ENCODE measurements around the gene GNA12. TPM values are rescaled to one million over a fixed set of nuclear protein-coding genes. Genes with fewer than 3 reads are reported as not detected.

The GNA12 gene
- total and polyA plus RNA-seq, 10 of the 15 experiments (the other 5 are each of a cell fraction or from before 2014, with no cell fraction given), result 1.9 to 51.8 (median 12.6) TPM

DNA sequence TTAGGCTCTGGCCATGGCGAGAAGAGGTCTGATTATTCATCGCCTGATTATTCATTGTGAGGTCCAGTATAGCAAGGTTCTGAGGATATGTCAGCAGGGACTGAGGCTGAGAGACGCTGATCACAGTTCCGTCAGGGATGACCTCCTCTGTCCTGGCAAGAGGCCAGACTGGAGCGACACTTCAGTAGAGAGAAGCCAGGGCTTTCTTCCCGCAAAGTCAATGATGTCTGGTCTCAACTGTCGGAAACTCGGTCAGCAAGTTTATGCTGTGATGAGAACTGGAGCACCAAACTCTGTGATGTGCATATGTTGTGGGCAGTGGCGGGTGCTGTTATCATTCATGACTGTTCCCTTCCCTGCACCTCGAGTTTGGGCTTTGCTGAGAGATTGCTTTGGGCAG, 29.0 kb upstream of the GNA12 start (continued):
- TF ChIP-seq, protein P1, sequence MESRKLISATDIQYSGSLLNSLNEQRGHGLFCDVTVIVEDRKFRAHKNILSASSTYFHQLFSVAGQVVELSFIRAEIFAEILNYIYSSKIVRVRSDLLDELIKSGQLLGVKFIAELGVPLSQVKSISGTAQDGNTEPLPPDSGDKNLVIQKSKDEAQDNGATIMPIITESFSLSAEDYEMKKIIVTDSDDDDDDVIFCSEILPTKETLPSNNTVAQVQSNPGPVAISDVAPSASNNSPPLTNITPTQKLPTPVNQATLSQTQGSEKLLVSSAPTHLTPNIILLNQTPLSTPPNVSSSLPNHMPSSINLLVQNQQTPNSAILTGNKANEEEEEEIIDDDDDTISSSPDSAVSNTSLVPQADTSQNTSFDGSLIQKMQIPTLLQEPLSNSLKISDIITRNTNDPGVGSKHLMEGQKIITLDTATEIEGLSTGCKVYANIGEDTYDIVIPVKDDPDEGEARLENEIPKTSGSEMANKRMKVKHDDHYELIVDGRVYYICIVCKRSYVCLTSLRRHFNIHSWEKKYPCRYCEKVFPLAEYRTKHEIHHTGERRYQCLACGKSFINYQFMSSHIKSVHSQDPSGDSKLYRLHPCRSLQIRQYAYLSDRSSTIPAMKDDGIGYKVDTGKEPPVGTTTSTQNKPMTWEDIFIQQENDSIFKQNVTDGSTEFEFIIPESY (IDR thresholded peaks at IDR 0.05), result no peak

GRCh38 chr7:2872296-2872874, 28.3 kb upstream of the GNA12 start:
- Histone ChIP-seq H3K27me3 (replicated peaks in 1 of 2; ENCODE audit: control insufficient read depth in 2 of 2, insufficient read depth in 2 of 2, low read length in 1 of 2) (no peaks in the 10 kb centered on the region), H3K9me3 (replicated peaks; ENCODE audit: control insufficient read depth, insufficient read depth, low read length) (no peaks in the 10 kb centered on the region), H3K4me2 (ENCODE audit: control insufficient read depth, insufficient read depth) (no peak overlapping the region), H3K79me2 (ENCODE audit: control insufficient read depth, insufficient read depth, low read length) (no peaks in the 10 kb centered on the region), H3K4me3 (no peak overlapping the region), H3K36me3 (ENCODE audit: control insufficient read depth in 2 of 2, insufficient read depth in 2 of 2, low read length in 1 of 2) (no peaks in the 10 kb centered on the region), H4K20me1 (ENCODE audit: control insufficient read depth, insufficient read depth) (no peaks in the 10 kb centered on the region; the same call in 1 of the 2 replicates), H3K4me1 (ENCODE audit: control insufficient read depth, insufficient read depth, low read length) (peaks cover 4% of the 10 kb centered on the region; the same call in 1 of the 2 replicates), H2AFZ (ENCODE audit: control insufficient read depth, low read depth, low read length) (no peak overlapping the region), H3K27ac (ENCODE audit: control insufficient read depth, insufficient read depth) (no peak overlapping the region), H3K9ac (ENCODE audit: control insufficient read depth, insufficient read depth, low read length) (no peak overlapping the region)
- ChIA-PET SMC1A (ENCODE audit: uncharacterized antibody, unreplicated experiment) (no interaction called here), POLR2A (no interaction called here), CTCF (interaction anchor here (0.7 kb wide), 1 partner anchor 1112 kb away, joined by 3 read pairs; no protein-coding TSS in a partner anchor), RAD21 (ENCODE audit: unreplicated experiment) (no interaction called here)
- no peak for FAIRE-seq
- intact Hi-C loops (cut with micrococcal nuclease; ENCODE audit: unreplicated experiment) (no loop called here), in situ Hi-C loops (cut with MboI) (no loop called here)
- no TSS peak for BruUV-seq (replicated peaks)
- ATAC-seq, result no peak
- no peak for TF ChIP-seq ATF7 (IDR thresholded peaks at IDR 0.05; ENCODE audit: low read depth)
- TF ChIP-seq WRNIP1 (IDR thresholded peaks at IDR 0.05; ENCODE audit: borderline replicate concordance, low read depth, low read length), result no peak
- TF ChIP-seq EZH2 (IDR thresholded peaks at IDR 0.05; ENCODE audit: borderline replicate concordance, control insufficient read depth, low read depth, low read length), result no peak
- no peak for TF ChIP-seq MYC (IDR thresholded peaks at IDR 0.05; ENCODE audit: insufficient read depth, insufficient read length, insufficient replicate concordance, low read length, severe bottlenecking)
- no peak for TF ChIP-seq CEBPB (IDR thresholded peaks at IDR 0.05; ENCODE audit: borderline replicate concordance in 1 of 2, low read depth in 2 of 2, low read length in 2 of 2)
- TF ChIP-seq SUZ12 (IDR thresholded peaks at IDR 0.05; ENCODE audit: unreplicated experiment), result no peak
- TF ChIP-seq BRCA1 (IDR thresholded peaks at IDR 0.05; ENCODE audit: low read depth, low read length), result no peak
- no peak for TF ChIP-seq FOS (IDR thresholded peaks at IDR 0.05; ENCODE audit: borderline replicate concordance, extremely low read depth, insufficient read length)
- no peak for TF ChIP-seq SIX5 (IDR thresholded peaks at IDR 0.05; ENCODE audit: low read depth, low read length, severe bottlenecking)
- TF ChIP-seq, protein P2, sequence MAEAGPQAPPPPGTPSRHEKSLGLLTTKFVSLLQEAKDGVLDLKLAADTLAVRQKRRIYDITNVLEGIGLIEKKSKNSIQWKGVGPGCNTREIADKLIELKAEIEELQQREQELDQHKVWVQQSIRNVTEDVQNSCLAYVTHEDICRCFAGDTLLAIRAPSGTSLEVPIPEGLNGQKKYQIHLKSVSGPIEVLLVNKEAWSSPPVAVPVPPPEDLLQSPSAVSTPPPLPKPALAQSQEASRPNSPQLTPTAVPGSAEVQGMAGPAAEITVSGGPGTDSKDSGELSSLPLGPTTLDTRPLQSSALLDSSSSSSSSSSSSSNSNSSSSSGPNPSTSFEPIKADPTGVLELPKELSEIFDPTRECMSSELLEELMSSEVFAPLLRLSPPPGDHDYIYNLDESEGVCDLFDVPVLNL (IDR thresholded peaks at IDR 0.05; ENCODE audit: low read depth, low read length), result no peak
- no peak for TF ChIP-seq SMAD5 (IDR thresholded peaks at IDR 0.05; ENCODE audit: low read depth)
- no peak for TF ChIP-seq PML (IDR thresholded peaks at IDR 0.05; ENCODE audit: low read length)
- TF ChIP-seq MTA3 (IDR thresholded peaks at IDR 0.05; ENCODE audit: borderline replicate concordance, low read length), result no peak
- no peak for TF ChIP-seq JUNB (IDR thresholded peaks at IDR 0.05)
- TF ChIP-seq RUNX3 (IDR thresholded peaks at IDR 0.05; ENCODE audit: low read length), result no peak
- TF ChIP-seq BCL11A (IDR thresholded peaks at IDR 0.05; ENCODE audit: low read depth, low read length), result no peak
- TF ChIP-seq TAF1 (IDR thresholded peaks at IDR 0.05; ENCODE audit: borderline replicate concordance, low read depth, low read length), result no peak
- DNase-seq (ENCODE audit: low read depth, low spot score), result no peak
- WGBS (ENCODE audit: insufficient coverage, insufficient replicate concordance, low lambda C conversion rate, missing lambda C conversion rate), result 62% methylated on average over 7 of the region's 10 CpGs
